ENCODE measurements around the gene RIBC2.
A peak's percentile ranks its signal among the peaks of the same experiment; 100 is the strongest.
"Not testable (repeated sequence)": the region's sequence is repeated elsewhere in the genome, so short reads cannot be mapped to it uniquely, and the experiment has no call there.

The RIBC2 gene

GRCh38 chr22:45450921-45451651, 37.6 kb downstream of the RIBC2 start:
- no peak for DNase-seq

DNA sequence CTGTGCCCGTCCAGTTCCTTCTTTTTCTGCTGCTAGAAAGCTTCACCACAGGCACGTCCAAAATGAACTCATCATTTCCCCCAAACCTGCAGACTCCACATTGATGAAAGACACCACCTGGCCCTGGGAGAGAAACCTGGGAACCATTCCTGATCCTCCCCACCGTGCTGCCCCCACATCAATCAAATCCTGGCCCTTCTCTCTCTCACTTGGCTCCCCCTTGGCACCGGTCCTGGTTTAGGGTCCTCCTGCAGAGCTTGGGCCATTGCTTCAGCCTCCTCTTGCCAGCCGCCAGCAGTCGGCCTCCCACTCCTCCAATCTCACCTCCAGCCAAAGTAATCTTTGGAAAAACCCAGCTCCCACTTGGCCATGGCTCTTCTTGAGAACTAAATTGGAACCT, 38.5 kb downstream of the RIBC2 start:
- DNase-seq = no peak

GRCh38 chr22:45452565-45453379, 39.3 kb downstream of the RIBC2 start:
- no peak for DNase-seq

DNA sequence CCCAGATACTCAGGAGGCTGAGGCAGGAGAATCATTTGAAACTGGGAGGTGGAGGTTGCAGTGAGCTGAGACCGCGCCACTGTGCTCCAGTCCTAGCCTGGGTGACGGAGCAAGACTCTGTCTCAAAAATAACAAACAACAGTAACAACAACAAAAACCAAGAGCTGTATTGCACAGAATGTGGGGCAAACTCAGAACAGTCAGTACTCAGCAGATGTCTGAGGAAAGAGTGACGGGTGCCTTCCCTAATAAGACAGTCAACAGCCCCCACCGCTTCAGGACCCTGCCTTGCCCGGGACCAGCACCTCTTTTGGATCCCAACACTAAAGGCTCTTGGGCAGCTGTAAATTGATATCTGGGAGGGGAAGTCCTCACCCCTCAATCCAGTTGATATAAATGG, 40.3 kb downstream of the RIBC2 start:
- DNase-seq = no peak

GRCh38 chr22:45454275-45454674, 40.8 kb downstream of the RIBC2 start:
- DNase-seq = no peak

GRCh38 chr22:45455212-45455611, 41.7 kb downstream of the RIBC2 start:
- DNase-seq = no peak

- DNase-seq = no peak
Measured at GRCh38 chr22:45455621-45456020, 42.1 kb downstream of the RIBC2 start.

GRCh38 chr22:45456811-45457210, 43.3 kb downstream of the RIBC2 start:
- no peak for DNase-seq

DNA sequence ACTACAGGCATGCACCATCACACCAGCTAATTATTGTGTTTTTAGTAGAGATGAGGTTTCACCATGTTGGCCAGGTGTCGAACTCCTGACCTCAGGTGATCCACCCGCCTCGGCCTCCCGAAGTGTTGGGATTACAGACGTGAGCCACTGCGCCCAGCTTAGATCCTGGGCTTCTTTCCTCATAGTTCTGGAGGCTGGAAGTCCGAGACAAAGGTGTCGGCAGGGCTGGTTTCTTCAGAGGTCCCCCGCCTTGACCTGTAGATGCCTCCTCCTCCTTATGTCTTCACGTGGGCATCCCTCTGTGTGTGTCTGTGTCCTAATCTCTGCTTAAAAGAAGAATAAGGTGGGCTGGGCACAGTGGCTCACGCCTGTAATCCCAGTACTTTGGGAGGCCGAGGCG, 45.0 kb downstream of the RIBC2 start:
- no peak for DNase-seq

- no peak for DNase-seq
Measured at GRCh38 chr22:45459235-45459634, 45.7 kb downstream of the RIBC2 start.

GRCh38 chr22:45460288-45461109, 47.0 kb downstream of the RIBC2 start:
- no peak for DNase-seq

- no peak for DNase-seq
Measured at GRCh38 chr22:45462034-45462655, 48.7 kb downstream of the RIBC2 start.

DNA sequence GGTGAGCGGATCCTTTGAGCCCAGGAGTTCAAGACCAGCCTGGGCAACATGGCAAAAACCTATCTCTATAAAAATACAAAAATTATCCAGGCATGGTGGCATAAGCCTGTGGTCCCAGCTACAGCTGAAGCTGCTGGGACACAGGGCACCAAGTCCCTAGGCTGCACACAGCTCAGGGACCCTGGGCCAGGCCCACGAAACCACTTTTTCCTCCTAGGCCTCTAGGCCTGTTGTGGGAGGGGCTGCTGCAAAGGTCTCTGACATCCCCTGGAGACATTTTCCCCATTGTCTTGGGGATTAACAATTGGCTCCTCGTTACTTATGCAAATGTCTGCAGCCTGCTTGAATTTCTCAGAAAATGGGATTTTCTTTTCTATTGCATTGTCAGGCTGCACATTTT, 50.2 kb downstream of the RIBC2 start:
- DNase-seq = not testable (repeated sequence)

DNA sequence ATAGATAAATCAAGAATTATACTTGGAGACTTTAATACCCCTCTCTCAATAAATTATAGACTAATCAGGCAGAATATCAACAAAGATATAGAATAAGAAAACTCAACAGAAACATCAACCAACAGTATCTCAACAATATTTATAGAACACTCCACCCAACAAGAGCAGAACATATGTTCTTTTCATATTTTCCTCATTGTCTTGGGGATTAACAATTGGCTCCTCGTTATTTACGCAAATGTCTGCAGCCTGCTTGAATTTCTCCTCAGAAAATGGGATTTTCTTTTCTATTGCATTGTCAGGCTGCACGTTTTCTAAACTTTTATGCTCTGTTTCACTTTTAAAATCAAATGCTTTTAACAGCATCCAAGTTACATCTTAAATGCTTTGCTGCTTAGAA, 52.1 kb downstream of the RIBC2 start:
- DNase-seq = no peak

DNA sequence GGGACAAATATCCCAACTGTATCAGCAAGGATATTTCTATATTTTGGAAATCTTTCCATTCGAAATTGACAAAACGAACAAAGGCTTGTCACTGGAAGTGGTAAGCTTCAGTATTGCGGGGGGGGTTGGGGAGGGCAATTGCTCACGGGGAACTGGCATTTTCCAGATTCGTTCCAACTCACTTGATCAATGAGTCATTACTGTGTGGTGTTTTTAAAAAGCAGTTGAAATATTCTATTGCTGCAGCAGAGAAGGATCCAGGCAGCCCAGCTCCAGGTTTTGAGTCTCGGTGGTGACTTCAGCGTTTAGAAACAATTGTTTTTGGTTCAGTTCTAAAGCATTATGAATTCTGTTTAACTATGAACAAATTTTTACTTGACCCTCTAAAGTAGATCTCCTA, 55.4 kb downstream of the RIBC2 start:
- DNase-seq = peak; percentile 20

- no peak for DNase-seq
Measured at GRCh38 chr22:45469281-45470073, 56.0 kb downstream of the RIBC2 start.

DNA sequence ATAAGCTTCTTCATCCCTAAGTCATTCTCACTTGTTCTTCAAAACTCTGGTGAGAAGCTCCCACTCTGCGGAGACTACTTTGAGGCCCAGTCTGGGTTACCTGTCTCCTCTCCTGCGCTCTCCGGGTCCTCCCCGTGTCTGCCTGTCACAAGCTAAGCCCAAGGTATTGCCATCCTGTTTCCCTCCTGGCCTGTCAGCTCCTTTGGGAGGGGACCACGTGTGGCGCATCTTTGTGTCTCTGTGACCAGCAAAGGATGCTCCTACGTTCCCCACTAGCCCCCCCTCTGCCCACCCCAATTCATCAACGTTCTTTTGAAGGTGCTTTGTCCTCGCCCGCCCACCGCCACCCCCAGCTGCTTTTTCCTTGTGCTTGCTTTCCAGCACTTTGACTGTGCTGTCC, 57.4 kb downstream of the RIBC2 start:
- no peak for DNase-seq

GRCh38 chr22:45472426-45472825, 58.9 kb downstream of the RIBC2 start:
- no peak for DNase-seq

GRCh38 chr22:45473626-45474237, 60.2 kb downstream of the RIBC2 start:
- DNase-seq = peak; percentile 71

GRCh38 chr22:45475063-45475747, 61.7 kb downstream of the RIBC2 start:
- DNase-seq = no peak
